ENCODE results near the gene FOXK1. TPM values are rescaled to one million over a fixed set of nuclear protein-coding genes. Genes with fewer than 3 reads are reported as not detected.
A peak's percentile ranks its signal among the peaks of the same experiment; 100 is the strongest.

Gene FOXK1
- total and polyA plus RNA-seq, 2 of the 13 experiments (the other 11 are each of a cell fraction or from before 2014, with no cell fraction given): 4.6 to 8.8 TPM

DNA sequence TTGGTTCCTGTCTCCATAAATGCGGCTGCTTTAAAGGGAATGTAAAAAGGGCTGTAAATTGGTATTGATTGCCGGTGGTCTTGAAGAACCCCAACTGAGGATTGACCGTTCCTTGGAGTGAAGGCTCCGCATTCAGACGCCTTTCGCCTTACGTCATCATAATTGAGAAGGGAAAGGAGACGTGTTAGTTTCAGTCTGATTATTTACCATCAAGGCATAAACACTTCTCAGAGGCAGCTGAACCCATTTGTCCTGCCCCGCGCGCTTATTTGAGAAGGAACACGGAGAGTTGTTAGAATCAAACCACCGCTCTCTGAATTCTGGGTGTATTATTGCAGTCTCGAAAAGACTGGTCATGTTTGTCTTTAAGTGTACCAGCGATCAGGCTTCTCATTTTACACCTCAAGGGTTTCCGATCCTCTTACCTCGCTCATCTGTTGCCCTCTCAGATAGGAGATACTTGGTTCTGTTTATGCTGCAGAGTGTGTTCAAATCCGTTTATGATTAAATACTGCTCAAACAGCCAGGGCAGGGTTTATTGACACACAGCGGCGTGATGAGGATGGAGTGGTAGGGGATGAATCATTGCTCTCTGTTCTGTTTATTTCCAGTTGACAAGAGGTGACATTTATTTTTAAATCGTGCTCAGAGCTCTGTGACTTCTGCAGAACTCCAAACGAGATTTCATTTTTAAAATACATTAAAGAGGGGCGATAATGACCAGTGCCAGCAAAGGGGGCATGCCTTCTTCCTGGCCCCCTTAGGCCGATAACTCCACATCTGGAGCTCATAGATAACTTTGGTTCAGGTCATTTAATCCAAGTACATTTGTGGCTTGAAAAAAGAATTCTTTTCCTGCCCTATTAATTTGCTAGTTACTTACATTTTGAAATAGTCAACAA is 30.4 kb downstream of the FOXK1 start (continued):
- TF ChIP-seq ATM (IDR thresholded peaks at IDR 0.05; ENCODE audit: borderline replicate concordance): no peak
- TF ChIP-seq, protein P1, sequence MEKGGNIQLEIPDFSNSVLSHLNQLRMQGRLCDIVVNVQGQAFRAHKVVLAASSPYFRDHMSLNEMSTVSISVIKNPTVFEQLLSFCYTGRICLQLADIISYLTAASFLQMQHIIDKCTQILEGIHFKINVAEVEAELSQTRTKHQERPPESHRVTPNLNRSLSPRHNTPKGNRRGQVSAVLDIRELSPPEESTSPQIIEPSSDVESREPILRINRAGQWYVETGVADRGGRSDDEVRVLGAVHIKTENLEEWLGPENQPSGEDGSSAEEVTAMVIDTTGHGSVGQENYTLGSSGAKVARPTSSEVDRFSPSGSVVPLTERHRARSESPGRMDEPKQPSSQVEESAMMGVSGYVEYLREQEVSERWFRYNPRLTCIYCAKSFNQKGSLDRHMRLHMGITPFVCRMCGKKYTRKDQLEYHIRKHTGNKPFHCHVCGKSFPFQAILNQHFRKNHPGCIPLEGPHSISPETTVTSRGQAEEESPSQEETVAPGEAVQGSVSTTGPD (CRISPR knock-in tag; IDR thresholded peaks at IDR 0.05): no peak
- no peak for TF ChIP-seq ZNF788 (CRISPR knock-in tag; IDR thresholded peaks at IDR 0.05; ENCODE audit: borderline replicate concordance)
- TF ChIP-seq CC2D1A (CRISPR knock-in tag; IDR thresholded peaks at IDR 0.05): no peak
- TF ChIP-seq ZNF3 (CRISPR knock-in tag; IDR thresholded peaks at IDR 0.05): no peak
- TF ChIP-seq TEAD3 (CRISPR knock-in tag; optimal IDR thresholded peaks at IDR 0.05; ENCODE audit: borderline replicate concordance): peak; percentile 51
- no peak for TF ChIP-seq NONO (IDR thresholded peaks at IDR 0.05)
- TF ChIP-seq NONO (CRISPR knock-in tag; conservative IDR thresholded peaks at IDR 0.05): no peak
- no peak for TF ChIP-seq FOXC1 (CRISPR knock-in tag; IDR thresholded peaks at IDR 0.05; ENCODE audit: borderline replicate concordance)
- TF ChIP-seq ZNF432 (CRISPR knock-in tag; IDR thresholded peaks at IDR 0.05; ENCODE audit: borderline replicate concordance): no peak
- TF ChIP-seq ZMYM2 (CRISPR knock-in tag; IDR thresholded peaks at IDR 0.05): no peak
- no peak for TF ChIP-seq NR2F1 (CRISPR knock-in tag; IDR thresholded peaks at IDR 0.05)
- TF ChIP-seq ZNF530 (CRISPR knock-in tag; IDR thresholded peaks at IDR 0.05; ENCODE audit: low read depth): no peak
- TF ChIP-seq RARA (CRISPR knock-in tag; IDR thresholded peaks at IDR 0.05): peak; percentile 67
- no peak for TF ChIP-seq XBP1 (CRISPR knock-in tag; IDR thresholded peaks at IDR 0.05)
- TF ChIP-seq TMF1 (CRISPR knock-in tag; IDR thresholded peaks at IDR 0.05; ENCODE audit: low read depth): no peak
- TF ChIP-seq, protein P2, sequence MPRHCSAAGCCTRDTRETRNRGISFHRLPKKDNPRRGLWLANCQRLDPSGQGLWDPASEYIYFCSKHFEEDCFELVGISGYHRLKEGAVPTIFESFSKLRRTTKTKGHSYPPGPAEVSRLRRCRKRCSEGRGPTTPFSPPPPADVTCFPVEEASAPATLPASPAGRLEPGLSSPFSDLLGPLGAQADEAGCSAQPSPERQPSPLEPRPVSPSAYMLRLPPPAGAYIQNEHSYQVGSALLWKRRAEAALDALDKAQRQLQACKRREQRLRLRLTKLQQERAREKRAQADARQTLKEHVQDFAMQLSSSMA (CRISPR knock-in tag; IDR thresholded peaks at IDR 0.05): no peak
- no peak for TF ChIP-seq ZNF335 (CRISPR knock-in tag; IDR thresholded peaks at IDR 0.05)
- TF ChIP-seq KMT2B (CRISPR knock-in tag; IDR thresholded peaks at IDR 0.05): no peak
- TF ChIP-seq, protein P3, sequence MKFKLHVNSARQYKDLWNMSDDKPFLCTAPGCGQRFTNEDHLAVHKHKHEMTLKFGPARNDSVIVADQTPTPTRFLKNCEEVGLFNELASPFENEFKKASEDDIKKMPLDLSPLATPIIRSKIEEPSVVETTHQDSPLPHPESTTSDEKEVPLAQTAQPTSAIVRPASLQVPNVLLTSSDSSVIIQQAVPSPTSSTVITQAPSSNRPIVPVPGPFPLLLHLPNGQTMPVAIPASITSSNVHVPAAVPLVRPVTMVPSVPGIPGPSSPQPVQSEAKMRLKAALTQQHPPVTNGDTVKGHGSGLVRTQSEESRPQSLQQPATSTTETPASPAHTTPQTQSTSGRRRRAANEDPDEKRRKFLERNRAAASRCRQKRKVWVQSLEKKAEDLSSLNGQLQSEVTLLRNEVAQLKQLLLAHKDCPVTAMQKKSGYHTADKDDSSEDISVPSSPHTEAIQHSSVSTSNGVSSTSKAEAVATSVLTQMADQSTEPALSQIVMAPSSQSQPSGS (CRISPR knock-in tag; IDR thresholded peaks at IDR 0.05): no peak
- TF ChIP-seq ZNF746 (CRISPR knock-in tag; IDR thresholded peaks at IDR 0.05): no peak
- no peak for TF ChIP-seq TCF7L2 (IDR thresholded peaks at IDR 0.05; ENCODE audit: low read depth, low read length)
- no peak for TF ChIP-seq KDM1A (CRISPR knock-in tag; IDR thresholded peaks at IDR 0.05)
- TF ChIP-seq ARHGAP35 (CRISPR knock-in tag; IDR thresholded peaks at IDR 0.05; ENCODE audit: borderline replicate concordance): no peak
- TF ChIP-seq ZNF253 (CRISPR knock-in tag; IDR thresholded peaks at IDR 0.05; ENCODE audit: borderline replicate concordance): no peak
- TF ChIP-seq SAP130 (CRISPR knock-in tag; IDR thresholded peaks at IDR 0.05; ENCODE audit: low read depth): peak; percentile 92
- TF ChIP-seq HNRNPK (IDR thresholded peaks at IDR 0.05; ENCODE audit: low read depth, low read length, poor library complexity, severe bottlenecking): no peak
- peak; percentile 37; the same call in 1 of the 2 replicates for TF ChIP-seq FOXK1 (CRISPR knock-in tag; IDR thresholded peaks at IDR 0.05; ENCODE audit: borderline replicate concordance, low read depth)
- no peak for TF ChIP-seq MLLT10 (CRISPR knock-in tag; IDR thresholded peaks at IDR 0.05)
- no peak for TF ChIP-seq ZNF121 (CRISPR knock-in tag; IDR thresholded peaks at IDR 0.05)

All from HepG2 (cell line).